ENCODE measurements around the gene FOXJ1. TPM values are rescaled to one million over a fixed set of nuclear protein-coding genes. Genes with fewer than 3 reads are reported as not detected.

The FOXJ1 gene
- total and polyA plus RNA-seq, 2 of the 13 experiments (the other 11 are each of a cell fraction or from before 2014, with no cell fraction given) = 0.98 to 1.6 TPM

GRCh38 chr17:76163919-76164318 is 22.9 kb upstream of the FOXJ1 start (continued):
- TF ChIP-seq ZBTB49 (CRISPR knock-in tag; IDR thresholded peaks at IDR 0.05; ENCODE audit: borderline replicate concordance) = no peak
- no peak for TF ChIP-seq ZNF326 (CRISPR knock-in tag; IDR thresholded peaks at IDR 0.05; ENCODE audit: borderline replicate concordance)
- no peak for TF ChIP-seq THRA (CRISPR knock-in tag; IDR thresholded peaks at IDR 0.05; ENCODE audit: borderline replicate concordance)
- TF ChIP-seq ZNF577 (CRISPR knock-in tag; IDR thresholded peaks at IDR 0.05; ENCODE audit: borderline replicate concordance, low read depth) = no peak
- no peak for TF ChIP-seq TCF7 (IDR thresholded peaks at IDR 0.05; ENCODE audit: low read depth)

- H3K27ac ChIP-seq (ENCODE audit: extremely low read length, insufficient read depth, low read length) = no peak overlapping the region
- DNase-seq (ENCODE audit: low spot score) (no peak), ATAC-seq (no peak), FAIRE-seq (no peak)
- H3K9ac ChIP-seq (ENCODE audit: insufficient read depth, low read depth, low read length) = no peak overlapping the region
- H2AFZ ChIP-seq (ENCODE audit: low read length) = no peak overlapping the region
- peaks cover 21% of the 10 kb centered on the region for H3K4me1 ChIP-seq (ENCODE audit: insufficient read depth, low read length)
- H3K4me2 ChIP-seq (ENCODE audit: low read depth, low read length) = no peak overlapping the region
- BruUV-seq (replicated peaks) = no TSS peak
- no peaks in the 10 kb centered on the region for H3K9me3 ChIP-seq (ENCODE audit: low read length)
- CTCF ChIA-PET (ENCODE audit: low intra/inter-chr PET ratio, low total read pairs) = no interaction called here
- H3K27me3 ChIP-seq (ENCODE audit: control insufficient read depth in 1 of 2, insufficient read depth in 2 of 2, low read length in 2 of 2) = peaks cover 0 to 3% of the 10 kb centered on the region in 2 experiments; a peak in 2 of 5 replicates
- H3K4me3 ChIP-seq (replicated peaks in 1 of 3; ENCODE audit: insufficient read depth in 1 of 3, low read depth in 2 of 3, low read length in 3 of 3) = no peak overlapping the region
- intact Hi-C loops (cut with micrococcal nuclease; ENCODE audit: unreplicated experiment) = no loop called here
- 62% methylated on average over 20 of the region's 20 CpGs for WGBS (ENCODE audit: low lambda C conversion rate)
- H3K79me2 ChIP-seq (ENCODE audit: insufficient read depth, low read length) = no peaks in the 10 kb centered on the region
- no peaks in the 10 kb centered on the region for H4K20me1 ChIP-seq (ENCODE audit: insufficient read depth, low read length)
- H3K36me3 ChIP-seq (replicated peaks in 1 of 2; ENCODE audit: control insufficient read depth in 1 of 2, insufficient read depth in 2 of 2, low read length in 2 of 2) = no peaks in the 10 kb centered on the region
- POLR2A ChIA-PET = interaction anchor here (1.1 kb wide), 1 partner anchor 23 kb away, joined by 3 read pairs; no protein-coding TSS in a partner anchor
- in situ Hi-C loops (cut with HindIII; ENCODE audit: extremely low pct_ligation_motif_present, low pct_unique_long_range_greater_than_20kb) = no loop called here
- TF ChIP-seq ZNF605 (CRISPR knock-in tag; IDR thresholded peaks at IDR 0.05) (no peak), CBX5 (CRISPR knock-in tag; IDR thresholded peaks at IDR 0.05; ENCODE audit: borderline replicate concordance) (no peak), HOXD1 (CRISPR knock-in tag; IDR thresholded peaks at IDR 0.05) (no peak), ZNF687 (CRISPR knock-in tag; IDR thresholded peaks at IDR 0.05) (peak; percentile 29; the same call in 1 of the 2 replicates), FOXO4 (CRISPR knock-in tag; conservative IDR thresholded peaks at IDR 0.05) (0 out of 2 replicates have a peak, but pooled peaks have one; percentile 87), MAX (IDR thresholded peaks at IDR 0.05) (no peak), BORCS8-MEF2B (CRISPR knock-in tag; IDR thresholded peaks at IDR 0.05) (no peak), ZNF446 (CRISPR knock-in tag; IDR thresholded peaks at IDR 0.05) (no peak)
Observed at GRCh38 chr17:76161619-76162266, 20.7 kb upstream of the FOXJ1 start.
